DMS79 (cell line): Measurements from ENCODE around the gene C16orf78.

Source experiments
- DNase-seq: peaks from one replicate; lab custom pipeline; 2025; lab: John Stamatoyannopoulos, UW

Gene C16orf78

DNA sequence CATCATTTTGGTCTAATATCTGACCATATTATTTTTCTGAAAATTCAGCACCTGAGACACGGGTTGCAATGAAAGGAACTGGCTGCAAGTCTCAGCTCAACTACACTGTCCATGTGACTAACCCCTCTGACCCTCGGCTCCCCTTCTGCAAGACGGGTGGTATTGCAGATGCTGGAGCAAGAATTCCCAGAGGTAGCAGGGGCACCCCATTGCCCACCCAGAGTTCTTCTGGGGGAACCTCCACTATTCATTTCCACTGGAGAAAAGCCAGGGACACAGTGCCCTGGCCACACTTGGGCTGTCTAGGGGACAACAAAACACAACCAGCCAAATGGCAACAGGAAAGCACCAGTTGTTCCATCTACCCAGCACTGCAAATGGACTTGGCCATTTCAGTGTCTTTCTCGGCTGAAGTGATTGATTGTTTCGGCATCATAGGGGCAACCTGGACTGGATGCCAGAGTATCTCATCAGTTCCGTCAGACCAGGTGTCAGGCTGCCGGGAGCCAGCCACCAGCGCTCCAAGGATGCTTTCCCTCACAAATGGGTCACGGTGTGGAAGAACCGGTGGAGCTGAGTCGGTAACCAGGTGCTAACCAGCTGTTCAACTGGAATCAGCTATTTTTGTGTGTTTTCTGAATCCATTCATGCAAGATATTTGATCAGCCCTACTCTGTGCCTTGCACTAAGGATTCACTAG, 58.1 kb downstream of the C16orf78 start:
- no peak for DNase-seq

DNA sequence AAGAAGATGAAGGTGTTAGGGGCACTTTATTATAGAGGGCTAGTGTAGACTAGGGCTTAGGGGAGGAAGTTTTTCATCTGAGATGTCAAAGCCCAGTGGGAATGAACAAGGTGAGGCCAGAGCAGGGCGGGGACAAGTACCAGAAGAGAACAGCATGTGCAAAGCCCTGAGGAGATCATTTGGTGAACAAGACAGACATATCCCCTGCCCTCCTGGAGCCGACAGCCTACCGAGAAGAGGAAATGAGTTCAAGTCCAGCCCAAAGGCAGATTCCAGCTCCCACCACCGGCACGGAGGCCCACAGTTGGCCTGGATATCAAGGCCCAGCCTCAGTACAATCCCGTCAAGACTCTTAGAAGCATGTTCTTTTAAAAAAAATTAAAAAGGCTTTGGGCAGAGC, 61.1 kb downstream of the C16orf78 start:
- no peak for DNase-seq

DNA sequence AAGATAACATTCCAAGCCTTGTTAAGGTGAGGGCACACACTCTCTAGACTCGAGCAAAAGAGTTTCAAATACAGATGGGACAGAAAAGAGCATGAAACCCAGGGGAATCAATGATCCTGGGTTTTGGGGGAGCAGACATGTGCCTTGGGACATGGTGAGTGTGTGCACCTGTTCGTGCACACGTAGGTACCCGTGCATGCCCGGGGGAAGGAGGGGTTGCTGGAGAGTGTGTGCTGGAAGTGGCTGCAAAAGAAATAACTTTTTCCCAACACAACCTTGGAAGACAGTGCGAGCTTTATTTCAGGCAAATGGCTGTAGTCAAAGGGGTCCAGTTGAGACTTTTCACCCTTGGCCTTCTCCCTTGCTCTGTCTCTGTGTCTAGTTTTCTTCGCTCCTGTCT, 62.6 kb downstream of the C16orf78 start:
- DNase-seq, result no peak

DNA sequence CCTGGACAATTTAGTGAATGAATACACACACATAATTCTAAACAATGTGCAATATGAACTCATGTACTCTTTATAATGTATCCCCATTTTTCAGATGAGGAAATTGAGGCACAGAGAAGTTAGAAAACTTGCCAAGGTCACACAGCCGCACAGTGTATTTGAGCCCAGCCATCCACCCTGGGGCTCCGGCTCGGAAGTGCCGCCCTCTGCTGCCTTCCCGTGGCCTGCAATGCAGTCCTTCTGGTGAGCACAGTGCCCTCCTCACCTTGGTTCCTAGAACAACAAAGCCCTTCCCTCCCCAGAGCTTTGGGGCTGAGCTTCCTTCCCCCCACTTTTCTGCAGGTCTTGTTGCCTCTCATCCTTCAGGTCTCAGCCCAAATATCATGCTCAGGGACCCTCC, 63.7 kb downstream of the C16orf78 start:
- no peak for DNase-seq

DNA sequence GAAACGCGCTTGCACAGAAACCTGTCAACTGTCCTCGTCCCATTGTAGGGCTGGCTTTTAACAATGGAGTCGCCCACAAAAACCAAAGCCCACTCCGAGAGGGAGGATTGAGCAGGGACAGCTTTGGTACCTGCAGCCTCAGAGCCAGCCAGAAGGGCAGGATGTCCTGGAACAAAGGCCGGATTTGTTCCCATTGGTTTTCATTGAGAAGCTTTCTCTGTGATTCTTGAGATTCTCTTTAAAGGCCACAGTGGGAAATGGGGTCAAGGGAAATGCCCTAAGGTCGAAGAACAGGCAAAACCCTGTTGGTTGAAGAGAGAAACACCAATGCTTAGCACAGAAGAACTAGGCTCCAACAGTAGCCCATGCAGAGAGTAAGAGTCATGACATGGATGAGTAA, 65.4 kb downstream of the C16orf78 start:
- DNase-seq, result no peak

DNA sequence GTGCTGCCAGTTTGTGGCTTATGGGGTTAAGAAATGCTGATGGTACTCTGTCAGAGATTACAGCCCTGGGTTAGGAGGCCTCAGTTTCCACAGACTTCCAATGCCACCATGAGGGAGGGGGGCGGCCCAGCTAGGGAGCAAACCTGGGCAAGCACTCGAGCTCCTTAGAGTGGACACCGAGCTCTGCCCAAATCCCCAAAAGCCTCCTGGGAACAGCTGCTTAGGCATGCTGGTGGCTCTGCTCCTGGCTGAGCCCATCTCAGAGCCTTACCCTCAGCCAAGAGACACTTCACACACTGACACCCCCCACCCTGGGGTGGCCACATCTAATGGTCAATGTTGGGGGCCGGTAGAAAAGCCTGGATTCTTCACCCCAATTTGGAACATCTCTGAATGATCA, 66.1 kb downstream of the C16orf78 start:
- no peak for DNase-seq

DNA sequence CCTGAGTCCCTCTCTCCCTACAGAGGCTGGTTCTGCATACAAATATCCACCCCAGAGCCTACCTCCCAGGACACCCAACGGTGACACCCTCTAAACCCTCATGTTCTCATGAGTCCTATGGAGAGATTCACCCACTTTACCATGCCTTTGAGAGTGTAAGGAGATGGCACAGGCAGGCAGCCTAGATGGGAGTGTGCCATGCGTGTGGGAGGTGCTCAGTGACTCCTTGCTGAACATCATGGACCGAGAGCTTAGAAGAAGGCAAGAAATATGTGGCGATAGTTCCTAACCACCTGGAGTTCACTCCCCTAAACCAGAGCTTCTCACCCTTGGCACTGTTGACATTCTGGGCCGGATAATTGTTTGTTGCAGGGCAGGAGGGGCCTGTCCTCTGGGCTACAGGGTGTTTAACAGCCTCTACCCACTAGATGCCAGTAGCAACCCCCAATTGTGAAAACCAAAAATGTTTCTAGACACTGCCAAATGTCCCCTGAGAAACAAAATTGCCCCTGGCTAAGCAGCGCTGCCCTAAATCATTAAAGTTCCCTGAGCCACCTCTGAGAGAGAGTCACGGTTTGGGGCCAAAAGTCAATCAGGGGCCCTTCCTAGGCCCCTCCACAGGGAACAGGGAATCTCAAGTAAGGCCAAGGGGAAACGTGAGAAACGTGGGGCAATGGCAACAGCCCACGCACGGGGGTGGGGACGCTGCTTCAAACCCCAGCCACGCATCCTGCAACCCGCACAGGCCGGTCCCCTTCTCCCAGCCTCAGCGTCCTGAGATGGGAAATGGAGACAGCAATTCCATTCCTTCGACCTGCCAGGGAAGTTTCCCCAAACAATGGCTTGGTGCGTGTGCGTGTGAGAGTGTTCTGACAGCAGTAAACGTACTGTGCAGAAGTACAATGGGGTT, 66.8 kb downstream of the C16orf78 start:
- no peak for DNase-seq

DNA sequence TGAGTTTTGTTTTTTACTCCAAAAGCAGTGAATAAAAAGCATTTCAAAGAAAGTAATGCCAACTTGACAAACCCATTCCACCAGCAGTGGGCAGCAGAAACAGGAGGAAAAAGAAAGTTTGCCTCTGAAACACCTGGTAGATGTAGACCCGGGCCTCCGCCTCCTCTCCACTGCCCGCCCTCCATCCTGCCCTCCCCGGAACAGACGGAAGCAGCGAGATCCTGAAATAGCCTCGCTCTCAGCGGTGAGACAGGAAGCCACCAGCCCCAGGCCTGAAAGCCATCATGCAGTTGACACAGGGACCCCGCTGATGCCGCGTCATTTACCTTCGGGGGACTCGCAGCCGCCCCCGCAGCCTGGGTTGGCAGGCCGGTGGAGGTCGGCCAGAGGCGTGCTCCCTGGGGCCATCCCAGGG, 67.8 kb downstream of the C16orf78 start:
- DNase-seq, result no peak

DNA sequence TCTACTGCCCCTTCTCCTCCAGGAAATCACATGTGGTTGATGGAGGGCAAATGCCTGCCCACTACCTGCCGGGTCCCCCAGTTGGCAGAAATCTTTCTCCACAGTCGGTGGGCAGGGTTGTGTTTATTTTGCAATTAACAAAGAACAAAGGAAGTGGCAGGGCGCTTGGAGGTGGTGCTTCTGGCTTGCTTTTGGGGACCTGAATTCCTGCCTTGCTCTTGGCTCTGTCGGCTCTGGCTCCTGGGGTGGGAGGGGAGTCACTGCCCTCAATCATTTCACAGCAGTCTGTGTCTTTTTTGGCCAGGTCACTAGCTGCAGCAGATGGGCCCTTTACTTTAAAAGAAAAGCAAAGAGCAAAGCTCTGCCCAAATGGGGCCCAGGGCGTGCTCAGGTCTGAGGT, 69.2 kb downstream of the C16orf78 start:
- no peak for DNase-seq

DNA sequence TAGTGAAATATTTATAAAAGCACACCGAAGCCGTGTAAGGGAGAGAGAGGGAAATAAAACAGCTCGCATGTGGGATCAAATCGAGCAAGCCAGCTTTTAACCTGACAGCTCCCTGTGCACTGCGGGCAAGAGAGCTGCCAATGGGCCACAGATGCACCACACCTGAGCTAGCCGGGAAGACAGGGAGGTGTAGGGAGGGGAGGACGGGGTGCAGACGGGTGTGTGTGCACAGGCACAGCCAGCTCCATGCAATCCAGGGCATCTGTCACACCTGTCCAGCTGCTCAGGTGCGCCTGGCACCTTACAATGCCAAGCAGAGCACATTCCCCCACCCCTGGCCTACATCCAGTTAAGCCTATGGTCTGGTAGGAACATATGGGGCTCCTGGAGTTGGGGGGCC, 70.0 kb downstream of the C16orf78 start:
- DNase-seq, result no peak

DNA sequence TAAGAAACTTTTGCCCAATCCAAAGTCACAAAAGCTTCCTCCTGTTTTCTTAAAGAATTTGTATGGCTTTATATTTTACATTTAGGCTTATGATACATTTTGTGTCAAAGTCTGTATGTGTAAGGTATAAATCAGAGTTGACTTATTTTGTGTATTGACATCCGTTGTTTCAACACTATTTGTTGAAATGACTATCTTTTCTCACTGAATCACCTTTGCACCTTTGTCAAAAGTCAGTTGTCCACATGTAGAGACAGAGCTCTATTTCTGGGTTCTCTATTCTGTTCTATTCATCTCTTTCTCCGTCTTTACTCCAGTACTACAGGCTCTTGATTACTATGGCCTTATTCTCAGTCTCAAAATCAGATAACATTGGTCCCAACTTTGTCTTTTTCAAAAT, 73.2 kb downstream of the C16orf78 start:
- DNase-seq, result no peak
